Caki2 (cell line): Measurements from ENCODE around the gene DIPK1C. TPM values are rescaled to one million over a fixed set of nuclear protein-coding genes. Genes with fewer than 3 reads are reported as not detected.
"Not testable (repeated sequence)": the region's sequence is repeated elsewhere in the genome, so short reads cannot be mapped to it uniquely, and the experiment has no call there.

Experiments used
- DNase-seq: peaks from one replicate; pipeline ENCODE4 v3.0.0-alpha.2; 2015; ENCODE audit warnings: low read depth
- in situ Hi-C: cut with HindIII; loops from 2 replicates; pipeline ENCODE4 v1.10.0; 2016; ENCODE audit warnings: low sequenced_read_pairs, low pct_unique_long_range_greater_than_20kb, mixed read lengths
- total RNA-seq: library from RNA; depleted of rRNA; stranded (reverse); fragments of >200 nt; shearing (Covaris generic); gene quantifications from 2 replicates; pipeline ENCODE4 v1.2.3, GENCODE V29; 2014; ENCODE audit warnings: low replicate concordance; rRNA removed

Gene DIPK1C
- not detected in 2 replicates for total RNA-seq

DNA sequence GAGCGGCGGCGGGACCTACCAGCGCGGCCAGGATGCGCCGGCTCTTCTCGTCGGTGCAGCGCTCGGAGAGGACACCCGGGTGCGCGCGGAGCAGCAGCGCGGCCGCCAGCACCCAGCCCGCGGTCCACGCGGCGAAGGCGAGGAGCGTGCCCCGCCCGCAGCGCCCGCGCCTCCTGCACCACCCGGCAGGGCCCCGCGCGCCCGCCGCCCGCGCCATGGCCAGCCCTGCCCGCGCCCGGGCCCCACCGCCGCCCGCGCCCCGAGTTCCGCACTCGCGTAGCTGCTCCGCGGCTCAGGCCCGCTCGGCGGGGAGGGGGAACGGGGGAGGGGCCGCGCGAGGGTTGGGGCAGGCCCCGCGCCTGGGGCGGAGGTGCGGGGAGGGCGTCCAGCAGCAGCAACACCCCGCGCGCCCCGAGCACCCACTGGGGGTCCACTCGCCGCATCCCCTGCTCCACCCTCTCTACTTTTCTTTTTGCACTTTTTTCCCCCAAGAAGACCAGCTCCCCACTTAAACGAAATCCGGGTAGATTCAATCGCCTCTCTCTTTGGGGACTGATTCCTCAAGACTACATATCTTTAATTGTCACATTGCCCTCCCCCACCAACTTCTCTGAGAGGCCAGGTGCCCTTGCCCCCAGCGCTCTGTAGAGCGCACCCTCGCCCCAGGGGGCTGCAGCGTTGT, at the start of gene DIPK1C:
TSS of gene DIPK1C (minus strand) at position 266 of the 682 bp plus-strand sequence. CDS start at position 217, 49 bp downstream.
- in situ Hi-C loops, result no loop called here
- no peak for DNase-seq

DNA sequence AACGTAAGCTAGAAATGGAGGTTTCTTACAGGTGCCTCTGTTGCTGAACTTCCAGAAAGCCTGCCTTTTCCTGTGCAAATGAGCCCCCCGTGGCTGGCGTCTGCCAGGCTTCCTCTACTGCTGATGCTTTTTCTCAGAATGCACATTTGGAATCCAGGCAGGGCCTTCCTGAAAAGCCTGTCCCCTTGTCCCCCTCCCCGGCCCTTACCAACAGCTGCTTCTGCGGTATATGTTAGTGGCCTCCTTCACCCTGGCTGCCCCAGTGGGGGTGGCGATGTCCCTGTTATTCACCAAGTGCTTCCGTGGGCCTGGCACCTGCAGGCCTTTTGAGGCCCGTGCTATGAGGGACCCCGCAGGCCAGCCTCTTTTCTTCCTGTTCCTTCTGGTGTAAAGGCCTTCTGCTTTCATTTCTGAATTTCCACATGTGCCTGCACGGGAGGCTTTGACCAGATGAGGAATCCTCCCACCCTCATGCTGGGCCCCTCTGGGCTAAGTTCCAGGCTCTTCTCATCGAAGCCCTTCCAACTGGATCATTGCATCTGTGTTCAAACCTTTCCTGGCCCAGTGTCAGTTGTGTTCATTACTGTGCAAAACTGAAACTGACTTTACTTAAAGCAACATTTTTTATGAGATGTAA, 49.5 kb upstream of the DIPK1C start:
- no peak for DNase-seq
- in situ Hi-C loops, result no loop called here

GRCh38 chr18:74505776-74506175, 48.7 kb upstream of the DIPK1C start:
- DNase-seq, result no peak
- in situ Hi-C loops, result no loop called here

DNA sequence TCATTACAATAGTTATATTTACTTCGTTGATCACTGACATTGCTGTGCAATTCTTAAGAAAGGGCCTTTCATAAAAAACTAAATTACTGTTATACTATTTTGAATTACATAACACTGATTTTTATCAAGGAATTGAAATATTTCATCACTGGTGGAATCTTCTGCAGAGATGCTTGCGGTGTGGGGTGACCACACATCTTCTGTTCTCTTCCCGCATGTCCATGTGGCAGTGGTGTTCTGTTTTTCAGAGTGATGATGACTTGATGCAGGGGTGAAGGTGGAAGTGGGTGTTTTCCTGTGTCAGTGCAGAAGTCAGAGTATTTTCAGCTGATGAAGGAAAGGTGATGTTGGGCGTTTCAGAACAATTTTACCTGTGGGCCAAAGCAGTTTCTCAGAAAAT, 46.0 kb upstream of the DIPK1C start:
- in situ Hi-C loops, result no loop called here
- DNase-seq, result no peak

GRCh38 chr18:74501386-74501785, 44.3 kb upstream of the DIPK1C start:
- in situ Hi-C loops, result no loop called here
- DNase-seq, result no peak

DNA sequence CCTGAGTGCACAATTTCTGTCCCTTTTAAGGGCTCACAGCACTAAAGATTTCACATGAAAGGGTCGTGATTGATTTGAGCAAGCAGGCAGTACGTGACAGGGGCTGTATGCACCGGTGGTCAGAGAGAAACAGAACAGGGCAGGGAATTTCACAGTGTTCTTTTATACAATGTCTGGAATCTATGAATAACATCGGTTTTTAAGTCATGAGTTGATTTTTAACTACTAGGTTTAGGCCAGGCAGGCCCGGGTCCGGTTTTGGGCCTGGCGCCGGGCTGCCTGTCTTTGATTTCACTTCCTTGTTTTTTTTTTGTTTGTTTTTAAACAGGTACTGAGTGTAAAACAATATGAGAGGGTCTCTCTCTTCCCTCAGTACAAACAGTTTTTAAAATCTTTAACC, 43.7 kb upstream of the DIPK1C start:
- in situ Hi-C loops, result not testable (repeated sequence)
- peak; percentile 34 for DNase-seq

DNA sequence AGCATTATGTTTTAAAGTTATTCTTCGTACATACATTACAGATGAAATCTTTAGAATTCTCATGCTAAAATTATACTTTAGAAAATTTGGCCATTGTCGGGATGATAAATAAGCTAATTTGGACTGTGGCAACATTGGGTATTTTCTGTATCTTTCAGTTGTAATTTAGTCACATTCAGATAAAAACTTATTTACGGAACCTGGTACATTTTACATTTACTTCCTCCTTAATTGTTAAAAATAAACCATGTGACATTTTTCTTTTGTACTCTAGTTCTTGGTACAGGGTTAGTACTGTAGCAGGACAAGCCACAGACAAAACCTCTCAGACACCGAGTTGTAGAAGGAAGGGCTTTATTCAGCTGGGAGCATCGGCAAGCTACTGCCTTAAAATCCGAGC, 43.3 kb upstream of the DIPK1C start:
- DNase-seq, result no peak
- in situ Hi-C loops, result no loop called here

- in situ Hi-C loops, result no loop called here
- DNase-seq, result peak; percentile 44
Measured at GRCh38 chr18:74499633-74500032, 42.5 kb upstream of the DIPK1C start.

DNA sequence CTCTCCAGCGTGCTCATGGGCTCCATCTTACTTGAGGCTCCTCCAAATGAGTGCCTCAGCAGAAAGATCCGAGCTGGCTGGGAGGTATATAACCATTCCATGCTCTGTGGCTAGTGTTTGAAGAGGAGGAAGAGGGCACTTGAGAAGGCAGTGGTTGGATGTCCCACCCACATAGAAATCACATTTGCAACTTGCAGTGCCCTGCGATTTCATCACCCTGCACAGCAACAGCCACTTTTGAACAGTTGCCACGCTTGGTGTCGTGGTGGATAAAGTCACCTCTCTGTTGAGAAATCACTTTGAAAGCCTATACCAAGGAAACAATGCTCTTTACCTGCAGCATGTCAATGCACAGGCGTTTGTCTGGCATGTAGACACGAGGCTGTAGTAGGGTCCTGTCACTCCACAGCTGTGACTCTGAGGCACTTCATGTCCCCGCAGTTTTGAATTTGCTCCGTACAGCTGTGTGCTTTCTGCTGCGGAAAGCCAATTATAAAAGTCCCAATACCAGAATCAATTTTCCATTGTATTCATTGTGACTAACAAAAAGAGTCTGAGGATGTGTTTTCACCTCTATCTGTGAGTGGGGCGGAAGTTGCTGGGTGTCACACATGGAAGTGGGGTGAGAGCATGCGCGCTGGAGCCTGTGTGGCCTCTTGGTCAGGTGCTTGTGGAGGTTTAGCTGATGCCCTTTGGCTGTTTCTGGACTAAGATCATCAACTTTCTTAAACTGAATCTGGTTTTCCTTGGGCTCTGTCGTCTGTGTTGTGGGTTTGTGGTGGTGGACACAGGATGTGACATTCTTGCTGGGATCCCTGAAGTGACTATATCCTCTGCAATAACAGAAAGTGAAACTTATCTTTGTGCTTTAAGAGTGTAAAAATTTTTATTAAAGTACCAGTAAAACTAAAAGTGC, 41.9 kb upstream of the DIPK1C start:
- DNase-seq, result peak; percentile 41
- in situ Hi-C loops, result no loop called here

- in situ Hi-C loops, result no loop called here
- no peak for DNase-seq
Measured at GRCh38 chr18:74497778-74498177, 40.7 kb upstream of the DIPK1C start.

GRCh38 chr18:74497324-74497676, 40.2 kb upstream of the DIPK1C start:
- no peak for DNase-seq
- in situ Hi-C loops, result no loop called here

DNA sequence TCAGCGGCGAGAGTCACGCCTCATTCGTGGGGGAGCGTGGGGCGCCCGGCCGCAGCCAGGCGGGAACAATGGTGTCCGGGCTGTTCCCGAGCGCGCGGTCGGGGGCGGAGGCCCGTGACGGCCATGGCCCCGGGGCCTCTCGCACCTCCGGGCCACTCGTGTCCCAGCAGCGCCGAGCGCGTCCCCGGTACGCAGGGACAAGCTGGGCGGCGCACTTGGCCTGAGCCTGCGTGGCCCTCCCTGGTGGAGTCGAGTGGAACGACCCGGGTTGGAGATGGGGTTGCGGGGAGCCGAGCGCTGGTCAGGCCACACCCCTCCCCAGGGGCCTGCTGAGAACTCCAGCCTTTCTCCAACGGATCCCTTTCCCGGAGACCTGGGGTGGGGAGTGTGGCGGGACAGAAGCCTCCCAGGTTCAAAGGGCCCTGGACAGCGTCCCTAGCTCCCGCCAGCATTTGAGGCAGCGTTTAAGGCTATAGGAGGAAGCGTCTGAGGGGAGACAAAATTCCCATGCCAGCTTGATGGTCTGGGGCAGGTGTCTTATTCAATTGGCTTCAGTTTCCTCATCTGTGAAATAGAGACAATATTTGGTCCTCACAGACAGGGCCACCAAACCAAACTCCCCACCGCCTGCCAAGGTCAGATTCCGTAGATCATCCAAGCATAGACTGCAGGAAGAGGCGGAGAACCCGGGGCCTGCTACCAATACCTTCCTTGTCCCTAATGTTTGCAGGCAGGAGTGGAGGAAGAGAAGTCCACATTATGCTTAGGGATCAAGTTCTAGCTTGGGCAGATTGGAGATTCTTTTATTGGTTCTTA, 39.6 kb upstream of the DIPK1C start:
- in situ Hi-C loops, result no loop called here

DNA sequence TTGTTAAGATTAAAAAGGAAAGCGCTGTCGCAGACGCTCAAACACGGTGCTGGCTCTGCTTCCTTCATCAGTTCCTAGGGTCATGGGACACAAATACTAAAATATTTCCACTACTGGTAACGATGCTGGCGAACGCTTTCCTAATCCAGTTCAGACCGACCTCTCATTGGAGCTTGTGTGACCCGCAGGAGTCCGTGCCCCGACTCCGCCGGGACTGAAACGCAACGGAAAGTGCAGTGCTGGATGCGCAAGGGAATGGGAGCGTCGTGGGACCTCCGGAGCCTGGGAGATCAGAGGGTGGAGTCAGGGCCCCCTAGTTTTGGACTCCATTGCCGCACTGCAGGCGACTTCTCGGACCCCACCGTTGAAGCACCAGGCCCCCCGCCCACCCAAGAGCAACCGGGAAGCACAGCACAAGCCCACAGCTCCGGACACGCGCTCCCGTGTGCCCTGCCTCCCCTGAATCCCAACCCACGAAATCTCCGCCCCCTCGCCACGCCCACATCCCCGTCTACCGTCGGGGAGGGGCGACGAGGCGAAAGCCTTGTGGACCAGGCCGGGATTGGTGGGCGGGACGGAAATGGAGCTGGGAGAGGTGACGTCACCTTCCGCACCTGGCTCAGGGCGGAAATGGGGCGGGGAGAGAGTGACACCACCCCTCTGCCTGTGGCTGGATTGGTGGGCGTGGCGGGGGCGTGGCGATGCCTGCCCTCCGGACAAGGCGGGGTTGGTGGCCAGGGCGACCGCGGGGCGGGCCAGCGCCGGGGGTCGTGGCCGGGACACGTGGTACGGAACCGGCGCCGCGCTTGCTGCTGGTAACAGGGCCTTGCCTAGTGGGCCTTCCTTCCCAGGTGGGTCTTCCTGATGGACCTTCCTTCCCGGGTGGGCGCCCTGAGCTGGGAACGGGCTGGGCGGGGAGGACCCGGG, 38.7 kb upstream of the DIPK1C start, which contains the start of gene CNDP2:
TSS of gene CNDP2 (plus strand) at position 783 of the 927 bp plus-strand sequence. CDS start 3,611 bp downstream, outside the sequence.
- in situ Hi-C loops, result no loop called here
- DNase-seq, result peak; percentile 96

More for the DNA sequence above, 39.6 kb upstream of the DIPK1C start:
- DNase-seq, result peak; percentile 46

DNA sequence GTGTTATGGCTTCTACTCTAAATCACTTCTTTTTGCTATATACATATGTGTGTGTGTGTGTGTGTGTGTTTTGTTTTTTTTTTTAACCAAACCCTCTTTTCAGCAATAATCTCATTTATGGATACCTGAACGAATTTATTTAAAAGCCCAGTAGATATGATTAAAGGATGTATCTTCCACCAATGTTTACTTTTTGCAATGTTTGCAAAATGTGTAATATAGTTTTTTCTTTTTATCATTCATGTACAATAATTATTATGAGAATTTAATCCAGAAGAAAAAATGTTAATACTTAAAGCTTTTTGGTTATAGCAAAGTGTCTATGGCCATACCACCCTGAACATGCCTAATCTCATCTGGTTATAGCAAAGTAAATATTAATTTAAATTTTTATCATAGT, 37.4 kb upstream of the DIPK1C start:
- DNase-seq, result no peak
- in situ Hi-C loops, result no loop called here

- in situ Hi-C loops, result no loop called here
Measured at GRCh38 chr18:74493689-74494088, 36.6 kb upstream of the DIPK1C start.

GRCh38 chr18:74492259-74492658, 35.2 kb upstream of the DIPK1C start:
- in situ Hi-C loops, result no loop called here
- DNase-seq, result no peak

More at GRCh38 chr18:74493689-74494088, 36.6 kb upstream of the DIPK1C start:
- DNase-seq, result no peak

DNA sequence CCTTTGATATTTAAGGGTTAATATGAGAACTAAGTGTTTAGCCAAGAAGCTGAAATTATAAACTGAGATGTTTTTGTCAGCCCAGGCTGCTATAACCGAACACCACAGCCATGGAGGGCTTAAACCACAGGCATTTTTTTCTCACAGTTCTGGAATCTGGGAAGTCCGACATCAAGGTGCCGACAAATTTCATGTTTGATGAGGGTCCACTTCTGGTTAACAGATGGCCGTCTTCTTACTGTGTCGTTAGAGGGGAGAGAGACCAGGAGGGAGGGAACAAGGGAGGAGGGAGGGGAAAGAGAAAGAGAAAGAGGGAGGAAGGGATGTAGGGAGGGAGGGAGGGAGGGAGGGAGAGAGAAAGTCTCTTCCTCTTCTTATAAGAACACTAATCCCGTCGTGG, 32.6 kb upstream of the DIPK1C start:
- in situ Hi-C loops, result no loop called here
- no peak for DNase-seq
